WTC11 (cell line): Measurements from ENCODE around the gene PRKAR1B. TPM values are rescaled to one million over a fixed set of nuclear protein-coding genes. Genes with fewer than 3 reads are reported as not detected.
A peak's percentile ranks its signal among the peaks of the same experiment; 100 is the strongest.

Experiments used
- ATAC-seq: fragments of 200-7000 bp; cut with Tn5 transposase; 2 replicates; pipeline ENCODE4 v1.10.0; 2021; ENCODE audit warnings: mild to moderate bottlenecking, moderate library complexity
- CTCF ChIA-PET: fragments of 300-600 bp; sonication (Branson Sonifier 250); formaldehyde crosslinking; loops from one replicate; lab custom pipeline; 2021; ENCODE audit warnings: antibody characterized with exemption; lab: Charles Lee
- POLR2A ChIA-PET: fragments of 350-600 bp; sonication (Branson Sonifier 250); formaldehyde crosslinking; loops from one replicate; lab custom pipeline; 2021; ENCODE audit warnings: antibody characterized with exemption; lab: Charles Lee
- DNase-seq: peaks from one replicate; pipeline ENCODE4 v3.0.0; 2021; ENCODE audit warnings: low spot score
- H3K27ac Mint-ChIP-seq: 2 replicates; pipeline ENCODE4 v1.8.0; 2021; ENCODE audit warnings: mixed read lengths
- H3K27me3 Mint-ChIP-seq: 2 replicates; pipeline ENCODE4 v1.8.0; 2021; ENCODE audit warnings: low read depth, mild to moderate bottlenecking, moderate library complexity, mixed read lengths
- H3K36me3 Mint-ChIP-seq: 2 replicates; pipeline ENCODE4 v1.8.0; 2021; ENCODE audit warnings: mixed read lengths
- H3K4me1 Mint-ChIP-seq: 2 replicates; pipeline ENCODE4 v1.8.0; 2022; ENCODE audit warnings: mixed read lengths
- H3K4me3 Mint-ChIP-seq: 2 replicates; pipeline ENCODE4 v1.8.0; 2021; ENCODE audit warnings: mild to moderate bottlenecking, moderate library complexity, mixed read lengths
- H3K9me3 Mint-ChIP-seq: 2 replicates; pipeline ENCODE4 v1.8.0; 2021; ENCODE audit warnings: mixed read lengths
- ATF1 ChIP-seq: sonication (generic); formaldehyde crosslinking; IDR thresholded peaks from 2 replicates; pipeline ENCODE4 v1.8.1; 2023; ENCODE audit warnings: mild to moderate bottlenecking, moderate library complexity, missing genetic modification reagents
- HMGA2 ChIP-seq: fragments of 250-450 bp; sonication (Bioruptor Pico); IDR thresholded peaks from 2 replicates; pipeline ENCODE4 v1.4.0; 2021; ENCODE audit warnings: mild to moderate bottlenecking, moderate library complexity
- JUN ChIP-seq: sonication (generic); formaldehyde crosslinking; IDR thresholded peaks from 2 replicates; pipeline ENCODE4 v1.8.0; 2023; ENCODE audit warnings: mild to moderate bottlenecking, missing genetic modification reagents
- KAT7 ChIP-seq: sonication (generic); formaldehyde crosslinking; IDR thresholded peaks from 2 replicates; pipeline ENCODE4 v1.8.1; 2023; ENCODE audit warnings: missing genetic modification reagents, mild to moderate bottlenecking, borderline replicate concordance
- NFYB ChIP-seq: sonication (generic); formaldehyde crosslinking; conservative IDR thresholded peaks from 2 replicates; pipeline ENCODE4 v1.8.0; 2022; ENCODE audit warnings: low read depth, missing genetic modification reagents
- RELA ChIP-seq: sonication (generic); formaldehyde crosslinking; IDR thresholded peaks from 2 replicates; pipeline ENCODE4 v1.8.1; 2022; ENCODE audit warnings: missing genetic modification reagents, mild to moderate bottlenecking, borderline replicate concordance
- SMAD3 ChIP-seq: sonication (generic); formaldehyde crosslinking; IDR thresholded peaks from 2 replicates; pipeline ENCODE4 v1.8.0; 2022; ENCODE audit warnings: missing genetic modification reagents, mild to moderate bottlenecking, borderline replicate concordance
- TCF7 ChIP-seq: sonication (generic); formaldehyde crosslinking; IDR thresholded peaks from 2 replicates; pipeline ENCODE4 v1.8.0; 2022; ENCODE audit warnings: mild to moderate bottlenecking, low read depth, missing genetic modification reagents, moderate library complexity
- ZNF121 ChIP-seq: sonication (generic); formaldehyde crosslinking; IDR thresholded peaks from 2 replicates; pipeline ENCODE4 v1.8.0; 2023; ENCODE audit warnings: missing genetic modification reagents
- ZNF416 ChIP-seq: fragments of 250-450 bp; sonication (Bioruptor Pico); IDR thresholded peaks from 2 replicates; pipeline ENCODE4 v1.9.0; 2021; ENCODE audit warnings: mild to moderate bottlenecking, inconsistent platforms
- total RNA-seq: library from RNA; stranded (reverse); gene quantifications from 3 replicates; pipeline ENCODE4 v1.2.3, GENCODE V29; 2021
- TF ChIP-seq, protein P1 (sequence below): sonication (generic); formaldehyde crosslinking; IDR thresholded peaks from 2 replicates; pipeline ENCODE4 v1.8.0; 2023; ENCODE audit warnings: mild to moderate bottlenecking, missing genetic modification reagents
- TF ChIP-seq, protein P2 (sequence below): sonication (generic); formaldehyde crosslinking; IDR thresholded peaks from 2 replicates; pipeline ENCODE4 v1.8.1; 2022; ENCODE audit warnings: low read depth, mild to moderate bottlenecking, moderate library complexity, missing genetic modification reagents, borderline replicate concordance
- TF ChIP-seq, protein P3 (sequence below): sonication (generic); formaldehyde crosslinking; IDR thresholded peaks from 2 replicates; pipeline ENCODE4 v1.8.0; 2022; ENCODE audit warnings: mild to moderate bottlenecking, missing genetic modification reagents
- TF ChIP-seq, protein P4 (sequence below): sonication (generic); formaldehyde crosslinking; IDR thresholded peaks from 2 replicates; pipeline ENCODE4 v1.8.1; 2023; ENCODE audit warnings: mild to moderate bottlenecking, missing genetic modification reagents
- TF ChIP-seq, protein P5 (sequence below): sonication (generic); formaldehyde crosslinking; IDR thresholded peaks from 2 replicates; pipeline ENCODE4 v1.8.0; 2022; ENCODE audit warnings: mild to moderate bottlenecking, missing genetic modification reagents
- TF ChIP-seq, protein P6 (sequence below): sonication (generic); formaldehyde crosslinking; IDR thresholded peaks from 2 replicates; pipeline ENCODE4 v1.8.0; 2022; ENCODE audit warnings: mild to moderate bottlenecking, missing genetic modification reagents

Gene PRKAR1B
- total RNA-seq, 1 experiment from 2014 or later: 43.6 TPM

DNA sequence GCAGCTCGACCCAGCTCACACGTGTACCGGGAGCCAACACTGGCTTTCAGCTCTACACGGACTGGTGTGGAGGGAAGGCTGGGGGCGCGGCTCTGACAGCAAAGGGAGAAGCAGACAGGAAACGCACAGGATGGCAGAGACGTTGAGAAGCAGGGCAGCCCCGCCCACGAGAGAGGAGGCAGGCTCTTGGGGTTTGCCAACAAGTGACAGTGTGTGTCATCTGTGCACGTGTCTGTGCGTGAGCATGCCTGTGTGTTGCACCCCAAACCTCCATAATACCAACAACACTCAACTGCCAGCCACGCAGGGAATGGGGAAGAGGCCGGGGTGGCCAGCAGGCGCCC lies 143.0 kb downstream of the PRKAR1B start:
- Mint-ChIP-seq H3K9me3 (peaks cover 25% of the 10 kb centered on the region), H3K36me3 (peaks cover 60% of the 10 kb centered on the region), H3K27ac (no peak overlapping the region), H3K4me1 (no peaks in the 10 kb centered on the region), H3K4me3 (no peak overlapping the region), H3K27me3 (no peaks in the 10 kb centered on the region)
- POLR2A ChIA-PET: no interaction called here
- ATAC-seq (no peak), DNase-seq (no peak)
- TF ChIP-seq, protein P1, sequence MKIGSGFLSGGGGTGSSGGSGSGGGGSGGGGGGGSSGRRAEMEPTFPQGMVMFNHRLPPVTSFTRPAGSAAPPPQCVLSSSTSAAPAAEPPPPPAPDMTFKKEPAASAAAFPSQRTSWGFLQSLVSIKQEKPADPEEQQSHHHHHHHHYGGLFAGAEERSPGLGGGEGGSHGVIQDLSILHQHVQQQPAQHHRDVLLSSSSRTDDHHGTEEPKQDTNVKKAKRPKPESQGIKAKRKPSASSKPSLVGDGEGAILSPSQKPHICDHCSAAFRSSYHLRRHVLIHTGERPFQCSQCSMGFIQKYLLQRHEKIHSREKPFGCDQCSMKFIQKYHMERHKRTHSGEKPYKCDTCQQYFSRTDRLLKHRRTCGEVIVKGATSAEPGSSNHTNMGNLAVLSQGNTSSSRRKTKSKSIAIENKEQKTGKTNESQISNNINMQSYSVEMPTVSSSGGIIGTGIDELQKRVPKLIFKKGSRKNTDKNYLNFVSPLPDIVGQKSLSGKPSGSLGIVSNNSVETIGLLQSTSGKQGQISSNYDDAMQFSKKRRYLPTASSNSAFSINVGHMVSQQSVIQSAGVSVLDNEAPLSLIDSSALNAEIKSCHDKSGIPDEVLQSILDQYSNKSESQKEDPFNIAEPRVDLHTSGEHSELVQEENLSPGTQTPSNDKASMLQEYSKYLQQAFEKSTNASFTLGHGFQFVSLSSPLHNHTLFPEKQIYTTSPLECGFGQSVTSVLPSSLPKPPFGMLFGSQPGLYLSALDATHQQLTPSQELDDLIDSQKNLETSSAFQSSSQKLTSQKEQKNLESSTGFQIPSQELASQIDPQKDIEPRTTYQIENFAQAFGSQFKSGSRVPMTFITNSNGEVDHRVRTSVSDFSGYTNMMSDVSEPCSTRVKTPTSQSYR (CRISPR knock-in tag): no peak
- TF ChIP-seq, protein P2, sequence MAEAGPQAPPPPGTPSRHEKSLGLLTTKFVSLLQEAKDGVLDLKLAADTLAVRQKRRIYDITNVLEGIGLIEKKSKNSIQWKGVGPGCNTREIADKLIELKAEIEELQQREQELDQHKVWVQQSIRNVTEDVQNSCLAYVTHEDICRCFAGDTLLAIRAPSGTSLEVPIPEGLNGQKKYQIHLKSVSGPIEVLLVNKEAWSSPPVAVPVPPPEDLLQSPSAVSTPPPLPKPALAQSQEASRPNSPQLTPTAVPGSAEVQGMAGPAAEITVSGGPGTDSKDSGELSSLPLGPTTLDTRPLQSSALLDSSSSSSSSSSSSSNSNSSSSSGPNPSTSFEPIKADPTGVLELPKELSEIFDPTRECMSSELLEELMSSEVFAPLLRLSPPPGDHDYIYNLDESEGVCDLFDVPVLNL (CRISPR knock-in tag): no peak
- TF ChIP-seq, protein P3, sequence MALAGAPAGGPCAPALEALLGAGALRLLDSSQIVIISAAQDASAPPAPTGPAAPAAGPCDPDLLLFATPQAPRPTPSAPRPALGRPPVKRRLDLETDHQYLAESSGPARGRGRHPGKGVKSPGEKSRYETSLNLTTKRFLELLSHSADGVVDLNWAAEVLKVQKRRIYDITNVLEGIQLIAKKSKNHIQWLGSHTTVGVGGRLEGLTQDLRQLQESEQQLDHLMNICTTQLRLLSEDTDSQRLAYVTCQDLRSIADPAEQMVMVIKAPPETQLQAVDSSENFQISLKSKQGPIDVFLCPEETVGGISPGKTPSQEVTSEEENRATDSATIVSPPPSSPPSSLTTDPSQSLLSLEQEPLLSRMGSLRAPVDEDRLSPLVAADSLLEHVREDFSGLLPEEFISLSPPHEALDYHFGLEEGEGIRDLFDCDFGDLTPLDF (CRISPR knock-in tag): no peak
- TF ChIP-seq, protein P4, sequence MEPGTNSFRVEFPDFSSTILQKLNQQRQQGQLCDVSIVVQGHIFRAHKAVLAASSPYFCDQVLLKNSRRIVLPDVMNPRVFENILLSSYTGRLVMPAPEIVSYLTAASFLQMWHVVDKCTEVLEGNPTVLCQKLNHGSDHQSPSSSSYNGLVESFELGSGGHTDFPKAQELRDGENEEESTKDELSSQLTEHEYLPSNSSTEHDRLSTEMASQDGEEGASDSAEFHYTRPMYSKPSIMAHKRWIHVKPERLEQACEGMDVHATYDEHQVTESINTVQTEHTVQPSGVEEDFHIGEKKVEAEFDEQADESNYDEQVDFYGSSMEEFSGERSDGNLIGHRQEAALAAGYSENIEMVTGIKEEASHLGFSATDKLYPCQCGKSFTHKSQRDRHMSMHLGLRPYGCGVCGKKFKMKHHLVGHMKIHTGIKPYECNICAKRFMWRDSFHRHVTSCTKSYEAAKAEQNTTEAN (CRISPR knock-in tag): no peak
- TF ChIP-seq HMGA2 (CRISPR knock-in tag): no peak
- TF ChIP-seq SMAD3 (CRISPR knock-in tag): no peak
- TF ChIP-seq KAT7 (CRISPR knock-in tag): no peak
- TF ChIP-seq RELA (CRISPR knock-in tag): no peak
- TF ChIP-seq TCF7 (CRISPR knock-in tag): no peak
- no peak for TF ChIP-seq JUN
- TF ChIP-seq ZNF416: no peak
- CTCF ChIA-PET: no interaction called here

DNA sequence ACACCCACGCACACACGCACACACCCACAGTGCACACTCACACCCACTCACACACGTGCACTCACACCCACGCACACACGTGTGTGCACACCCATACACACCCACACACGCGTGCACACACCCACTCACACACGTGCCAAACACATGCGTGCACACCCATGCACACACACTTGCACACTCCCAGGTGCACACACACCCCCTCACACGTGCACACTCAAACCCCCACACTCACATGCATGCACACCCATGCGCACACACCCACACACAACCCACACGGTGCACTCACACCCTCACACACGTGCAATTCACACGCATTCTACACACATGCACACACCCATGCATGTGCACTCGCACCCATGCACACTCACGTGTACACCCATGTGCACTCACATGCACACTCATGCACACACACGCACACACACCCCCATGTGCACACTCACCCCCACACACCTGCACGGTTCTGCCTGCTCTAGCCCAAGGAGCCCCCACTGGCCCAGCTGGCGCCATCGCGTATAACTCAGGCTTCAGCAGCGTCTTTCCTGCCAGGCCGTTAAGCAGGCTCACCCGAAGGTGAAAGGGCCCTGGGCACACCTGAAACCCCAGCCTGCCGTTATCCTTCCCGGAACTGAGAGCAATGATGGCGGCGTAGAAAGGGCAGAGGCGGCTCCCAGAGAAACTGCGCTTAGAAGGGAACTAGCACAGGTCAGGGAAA lies 143.5 kb downstream of the PRKAR1B start:
- ChIA-PET CTCF (no interaction called here), POLR2A (no interaction called here)
- peaks cover 20% of the 10 kb centered on the region for H3K9me3 Mint-ChIP-seq
- ATAC-seq (no peak), DNase-seq (no peak)
- no peaks in the 10 kb centered on the region for H3K27me3 Mint-ChIP-seq
- no peaks in the 10 kb centered on the region for H3K4me1 Mint-ChIP-seq
- no peak overlapping the region for H3K4me3 Mint-ChIP-seq
- peak overlapping the region; percentile 56 for H3K27ac Mint-ChIP-seq
- TF ChIP-seq RELA (CRISPR knock-in tag) (no peak), TCF7 (CRISPR knock-in tag) (0 out of 2 replicates have a peak, but pooled peaks have one; percentile 51), ATF1 (no peak), ZNF121 (CRISPR knock-in tag) (no peak), NFYB (CRISPR knock-in tag) (no peak)
- TF ChIP-seq, protein P5, sequence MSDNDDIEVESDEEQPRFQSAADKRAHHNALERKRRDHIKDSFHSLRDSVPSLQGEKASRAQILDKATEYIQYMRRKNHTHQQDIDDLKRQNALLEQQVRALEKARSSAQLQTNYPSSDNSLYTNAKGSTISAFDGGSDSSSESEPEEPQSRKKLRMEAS (CRISPR knock-in tag): no peak
- TF ChIP-seq, protein P6, sequence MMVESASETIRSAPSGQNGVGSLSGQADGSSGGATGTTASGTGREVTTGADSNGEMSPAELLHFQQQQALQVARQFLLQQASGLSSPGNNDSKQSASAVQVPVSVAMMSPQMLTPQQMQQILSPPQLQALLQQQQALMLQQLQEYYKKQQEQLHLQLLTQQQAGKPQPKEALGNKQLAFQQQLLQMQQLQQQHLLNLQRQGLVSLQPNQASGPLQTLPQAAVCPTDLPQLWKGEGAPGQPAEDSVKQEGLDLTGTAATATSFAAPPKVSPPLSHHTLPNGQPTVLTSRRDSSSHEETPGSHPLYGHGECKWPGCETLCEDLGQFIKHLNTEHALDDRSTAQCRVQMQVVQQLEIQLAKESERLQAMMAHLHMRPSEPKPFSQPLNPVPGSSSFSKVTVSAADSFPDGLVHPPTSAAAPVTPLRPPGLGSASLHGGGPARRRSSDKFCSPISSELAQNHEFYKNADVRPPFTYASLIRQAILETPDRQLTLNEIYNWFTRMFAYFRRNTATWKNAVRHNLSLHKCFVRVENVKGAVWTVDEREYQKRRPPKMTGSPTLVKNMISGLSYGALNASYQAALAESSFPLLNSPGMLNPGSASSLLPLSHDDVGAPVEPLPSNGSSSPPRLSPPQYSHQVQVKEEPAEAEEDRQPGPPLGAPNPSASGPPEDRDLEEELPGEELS (CRISPR knock-in tag): no peak
- TF ChIP-seq, protein P4 (CRISPR knock-in tag): peak; percentile 99; the same call in 1 of the 2 replicates
- H3K36me3 Mint-ChIP-seq: peaks cover 54% of the 10 kb centered on the region
